HG02678 (cell line): ENCODE data around the gene CEBPB.

Experiments used
- ATAC-seq: cut with Tn5 transposase; IDR thresholded peaks from one replicate; pipeline ENCODE4 v1.9.1; 2021; ENCODE audit warnings: mild to moderate bottlenecking, moderate library complexity; ENCODE audit not compliant: unreplicated experiment

Gene CEBPB

GRCh38 chr20:50210066-50210619 lies 19.5 kb downstream of the CEBPB start:
- ATAC-seq: no peak

GRCh38 chr20:50211091-50211490 lies 20.5 kb downstream of the CEBPB start:
- ATAC-seq: no peak

- ATAC-seq: no peak
These were observed 23.0 kb downstream of the CEBPB start for GRCh38 chr20:50213531-50214106.

GRCh38 chr20:50214226-50215024 lies 23.8 kb downstream of the CEBPB start:
- ATAC-seq: no peak

- ATAC-seq: no peak
These were observed 24.6 kb downstream of the CEBPB start for GRCh38 chr20:50215101-50215690.

- ATAC-seq: no peak
These were observed 25.3 kb downstream of the CEBPB start for GRCh38 chr20:50215926-50216325.

- no peak for ATAC-seq
These were observed 26.0 kb downstream of the CEBPB start for GRCh38 chr20:50216543-50217206.

GRCh38 chr20:50217207-50217949 lies 26.7 kb downstream of the CEBPB start:
- ATAC-seq: no peak

GRCh38 chr20:50218987-50219435 lies 28.4 kb downstream of the CEBPB start:
- no peak for ATAC-seq

GRCh38 chr20:50219600-50219999 lies 29.0 kb downstream of the CEBPB start:
- no peak for ATAC-seq

- no peak for ATAC-seq
These were observed 29.7 kb downstream of the CEBPB start for GRCh38 chr20:50220093-50220893.

GRCh38 chr20:50220894-50221365 lies 30.3 kb downstream of the CEBPB start:
- ATAC-seq: no peak

- no peak for ATAC-seq
These were observed 31.1 kb downstream of the CEBPB start for GRCh38 chr20:50221501-50222308.

GRCh38 chr20:50222309-50223038 lies 31.8 kb downstream of the CEBPB start:
- ATAC-seq: no peak

GRCh38 chr20:50223039-50224005 lies 32.7 kb downstream of the CEBPB start:
- no peak for ATAC-seq

- ATAC-seq: no peak
These were observed 33.4 kb downstream of the CEBPB start for GRCh38 chr20:50224052-50224451.
